NCI-H748 (cell line): Measurements from ENCODE around the gene EBPL.
"Not testable (repeated sequence)": the region's sequence is repeated elsewhere in the genome, so short reads cannot be mapped to it uniquely, and the experiment has no call there.

Experiments
- DNase-seq: peaks from one replicate; lab custom pipeline; 2025; ENCODE audit not compliant: unreplicated experiment; lab: John Stamatoyannopoulos, UW

EBPL gene

DNA sequence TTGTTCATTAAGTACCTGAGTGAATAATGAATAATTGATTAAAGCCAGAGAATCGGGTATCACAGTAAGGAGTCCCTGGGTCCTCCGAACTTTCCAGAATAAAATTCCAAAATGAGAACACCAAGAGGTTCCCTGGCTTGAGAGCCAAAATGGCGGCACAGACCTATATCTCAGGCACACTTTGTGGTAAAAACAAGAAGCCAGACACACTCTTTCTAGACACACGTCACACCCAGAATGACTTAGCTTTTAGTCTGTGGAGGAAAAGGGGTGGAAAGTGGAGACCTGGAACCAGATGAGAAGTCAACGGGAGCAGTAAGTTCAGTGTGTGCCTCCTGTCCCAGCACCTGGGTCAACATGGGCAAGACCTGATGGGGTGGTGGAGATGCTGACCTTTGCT is 54.6 kb downstream of the EBPL start:
- DNase-seq, result no peak

DNA sequence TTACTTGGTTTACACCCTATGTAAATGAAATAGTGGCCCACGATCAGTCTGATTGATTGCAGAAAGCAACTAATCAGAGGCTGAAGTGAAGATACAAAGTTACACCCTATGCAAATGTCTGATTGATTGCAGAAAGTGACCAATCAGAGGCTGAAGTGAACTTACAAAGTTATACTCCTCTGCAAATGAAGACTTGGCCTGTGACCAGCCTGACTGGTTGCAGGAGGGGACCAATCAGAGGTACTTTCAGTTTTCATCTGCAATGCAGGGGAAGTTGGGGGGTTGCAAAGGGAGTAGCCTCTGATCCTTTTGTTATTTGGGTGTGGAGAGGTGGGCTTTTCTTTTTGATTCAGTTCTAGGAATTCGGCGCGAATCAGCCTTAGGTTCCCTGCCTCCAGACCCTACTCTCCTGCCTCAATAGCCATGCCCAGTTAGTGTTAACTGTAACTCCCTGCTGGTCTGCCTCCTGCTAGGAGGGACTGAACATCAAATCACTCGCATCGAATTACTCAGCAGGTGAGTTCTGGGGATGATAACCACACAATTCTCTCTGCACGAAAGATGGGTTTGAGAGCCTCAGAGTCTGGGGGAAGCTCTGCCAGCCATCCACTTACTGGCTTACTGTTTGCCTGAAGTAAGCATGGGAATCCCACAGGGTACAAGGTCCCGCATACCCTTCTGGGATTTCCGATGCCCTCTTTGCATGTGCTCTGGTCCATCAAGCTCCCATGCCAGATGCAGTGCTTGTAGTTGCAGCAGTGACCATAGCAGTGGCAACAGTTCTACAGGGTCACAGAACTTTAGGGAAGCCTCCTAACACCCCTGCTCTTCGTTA is 55.5 kb downstream of the EBPL start:
- DNase-seq, result no peak

- no peak for DNase-seq
These were observed 57.6 kb downstream of the EBPL start for GRCh38 chr13:49633710-49634109.

- no peak for DNase-seq
These were observed 59.1 kb downstream of the EBPL start for GRCh38 chr13:49632156-49632555.

GRCh38 chr13:49630580-49630979 is 60.7 kb downstream of the EBPL start:
- DNase-seq, result no peak

GRCh38 chr13:49629947-49630346 is 61.3 kb downstream of the EBPL start:
- no peak for DNase-seq

- no peak for DNase-seq
These were observed 61.9 kb downstream of the EBPL start for GRCh38 chr13:49629196-49629938.

DNA sequence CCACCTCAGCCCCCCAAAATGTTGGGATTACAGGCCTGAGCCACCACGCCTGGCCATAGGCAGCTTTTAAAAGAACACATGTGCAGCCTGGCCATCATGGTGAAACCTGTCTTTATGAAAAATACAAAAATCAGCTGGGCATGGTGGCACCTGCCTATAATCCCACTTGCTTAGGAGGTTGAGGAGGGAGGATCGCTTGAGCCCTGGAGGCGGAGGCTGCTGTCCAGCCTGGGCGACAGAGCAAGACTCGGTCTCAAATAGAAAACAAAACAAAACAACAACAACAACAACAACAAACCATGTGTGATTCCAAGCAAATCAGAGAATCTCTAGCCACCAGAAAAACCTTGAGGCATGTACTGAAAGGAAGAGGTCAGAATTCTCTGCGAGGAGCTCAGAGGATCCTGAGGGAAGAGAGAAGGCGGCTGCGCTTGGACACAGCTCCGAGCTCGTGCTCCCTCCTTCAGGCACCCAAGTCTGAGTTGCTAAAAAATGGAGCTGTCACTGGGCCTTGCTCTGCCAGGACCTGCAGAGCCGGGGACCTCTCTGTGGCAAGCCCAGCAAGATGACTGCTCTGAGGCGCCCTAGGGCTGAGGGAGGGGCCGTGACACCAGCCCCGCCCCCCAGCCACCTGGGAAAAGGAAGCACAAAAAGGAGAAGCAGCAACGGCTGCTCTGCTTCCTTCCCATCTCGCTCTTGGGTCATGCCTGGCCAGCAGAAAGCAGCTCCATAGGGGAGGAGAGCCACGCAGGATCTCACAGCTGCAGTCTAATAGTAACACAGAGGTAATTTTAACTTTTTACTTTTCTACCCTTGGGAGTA is 63.2 kb downstream of the EBPL start, which contains the start of gene ARL11:
ARL11 (plus strand) TSS at position 677 of the 822 bp plus-strand sequence. CDS start 1,941 bp downstream, outside the sequence.
- no peak for DNase-seq

DNA sequence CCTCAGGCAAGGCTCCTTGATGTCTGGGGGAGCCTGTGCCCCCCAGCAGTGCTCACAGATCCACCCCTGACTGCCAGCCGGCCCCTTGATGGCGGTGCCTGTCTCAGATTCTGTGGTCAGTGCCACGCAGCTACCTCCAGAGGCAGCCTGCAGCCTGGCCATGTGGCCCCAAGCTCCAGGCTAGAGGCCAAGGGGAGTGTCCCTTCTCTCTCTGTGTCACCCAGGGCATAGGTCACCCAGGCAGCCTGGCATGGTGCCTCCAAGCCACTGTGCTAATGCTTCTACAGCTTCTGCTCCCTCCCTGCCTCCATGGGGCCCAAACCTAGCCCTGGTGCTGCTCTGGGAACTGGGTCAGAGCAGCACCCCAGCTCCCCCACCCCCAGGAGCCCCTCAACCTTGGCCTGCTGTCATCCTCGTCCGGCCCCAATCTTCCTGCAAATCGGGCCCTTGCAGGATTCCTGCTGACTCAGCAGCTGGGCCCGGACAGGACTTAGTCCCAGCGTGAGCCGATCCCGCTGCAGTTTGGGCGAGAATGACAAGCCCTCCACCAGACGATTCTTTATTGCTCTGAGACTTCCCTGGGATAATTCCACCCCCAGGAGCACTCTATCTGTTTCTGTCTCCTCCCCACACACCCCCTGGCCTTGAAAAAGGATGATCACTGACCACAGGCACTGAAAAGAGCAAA is 65.8 kb downstream of the EBPL start:
- DNase-seq, result no peak

GRCh38 chr13:49624229-49624628 is 67.1 kb downstream of the EBPL start:
- DNase-seq, result no peak

- DNase-seq, result no peak
These were observed 68.9 kb downstream of the EBPL start for GRCh38 chr13:49622174-49622946.

DNA sequence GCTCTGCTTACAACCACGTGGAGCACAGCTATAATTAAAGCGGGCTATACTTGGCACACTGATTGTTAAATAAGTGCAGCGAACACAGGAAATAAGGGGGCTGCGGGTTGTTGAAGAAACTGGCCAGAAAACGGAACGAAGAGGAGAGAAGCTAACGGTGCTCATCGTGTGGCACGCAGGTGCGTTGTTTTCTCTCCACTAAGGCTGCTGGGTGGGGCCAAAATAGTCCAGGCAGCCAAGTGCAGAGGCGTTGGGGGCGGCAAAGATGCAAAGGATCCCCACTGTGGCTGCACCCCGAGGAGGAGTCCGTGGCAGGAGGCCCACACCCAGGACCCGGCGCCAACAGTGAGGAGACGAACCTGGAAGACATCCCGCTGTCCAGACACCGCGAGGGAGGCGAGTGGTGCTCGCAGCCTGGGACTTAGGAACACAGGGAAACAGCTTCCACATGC is 71.1 kb downstream of the EBPL start:
- DNase-seq, result peak; percentile 52

GRCh38 chr13:49616676-49617065 is 74.6 kb downstream of the EBPL start:
- DNase-seq, result no peak

GRCh38 chr13:49615836-49616675 is 75.2 kb downstream of the EBPL start:
- DNase-seq, result no peak

DNA sequence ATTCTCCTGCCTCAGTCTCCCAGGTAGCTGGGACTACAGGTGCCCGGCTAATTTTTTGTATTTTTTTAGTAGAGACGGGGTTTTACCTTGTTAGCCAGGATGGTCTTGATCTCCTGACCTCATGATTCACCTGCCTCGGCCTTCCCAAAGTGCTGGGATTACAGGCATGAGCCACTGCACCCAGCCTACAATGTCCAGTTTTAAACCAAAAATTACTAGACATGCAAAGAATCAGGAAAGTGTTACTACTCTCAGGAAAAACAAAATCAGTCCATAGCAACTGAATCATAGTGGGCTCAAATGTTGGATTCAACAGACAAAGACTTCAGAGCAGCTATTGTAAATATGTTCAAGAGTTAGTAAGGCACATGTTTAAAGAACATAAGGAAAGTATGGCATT is 79.2 kb downstream of the EBPL start:
- DNase-seq, result not testable (repeated sequence)
